Putamen (tissue), 1 donor: Measurements from ENCODE around the gene SMIM13.

ENCODE experiments used
- DNase-seq: peaks from one replicate; pipeline ENCODE4 v3.0.0-alpha.2; 2016; ENCODE audit warnings: low spot score

The SMIM13 gene

GRCh38 chr6:11093626-11094410 is at the start of gene SMIM13:
SMIM13 (plus strand) TSS chr6:11093834; CDS start chr6:11094314, 480 bp downstream.
- DNase-seq, result peak; percentile 98

- DNase-seq, result no peak
These were observed 49.5 kb upstream of the SMIM13 start, which contains the start of gene ELOVL2 for GRCh38 chr6:11043961-11044711. ELOVL2 (minus strand) TSS chr6:11044305; CDS start chr6:11044230, 75 bp downstream.

GRCh38 chr6:11044712-11045167 is 48.9 kb upstream of the SMIM13 start:
- DNase-seq, result no peak

- DNase-seq, result no peak
These were observed 42.9 kb upstream of the SMIM13 start for GRCh38 chr6:11050731-11051130.

- no peak for DNase-seq
These were observed 40.3 kb upstream of the SMIM13 start for GRCh38 chr6:11053307-11053706.

- DNase-seq, result no peak
These were observed 38.9 kb upstream of the SMIM13 start for GRCh38 chr6:11054722-11055121.

- DNase-seq, result no peak
These were observed 38.5 kb upstream of the SMIM13 start for GRCh38 chr6:11055127-11055627.

GRCh38 chr6:11056871-11057270 is 36.8 kb upstream of the SMIM13 start:
- DNase-seq, result no peak

GRCh38 chr6:11058406-11058805 is 35.2 kb upstream of the SMIM13 start:
- DNase-seq, result no peak

- no peak for DNase-seq
These were observed 31.6 kb upstream of the SMIM13 start for GRCh38 chr6:11062083-11062482.

- DNase-seq, result no peak
These were observed 30.9 kb upstream of the SMIM13 start for GRCh38 chr6:11062715-11063114.

- DNase-seq, result no peak
These were observed 28.8 kb upstream of the SMIM13 start for GRCh38 chr6:11064836-11065235.

GRCh38 chr6:11065436-11066202 is 28.0 kb upstream of the SMIM13 start:
- no peak for DNase-seq

- no peak for DNase-seq
These were observed 26.9 kb upstream of the SMIM13 start for GRCh38 chr6:11066505-11067347.

GRCh38 chr6:11067348-11067747 is 26.3 kb upstream of the SMIM13 start:
- no peak for DNase-seq

- no peak for DNase-seq
These were observed 23.9 kb upstream of the SMIM13 start for GRCh38 chr6:11069760-11070159.

- DNase-seq, result no peak
These were observed 21.5 kb upstream of the SMIM13 start for GRCh38 chr6:11072101-11072500.

GRCh38 chr6:11076540-11076939 is 17.1 kb upstream of the SMIM13 start:
- DNase-seq, result no peak

GRCh38 chr6:11078266-11078665 is 15.4 kb upstream of the SMIM13 start:
- DNase-seq, result no peak

- no peak for DNase-seq
These were observed 13.3 kb upstream of the SMIM13 start for GRCh38 chr6:11080296-11080695.

GRCh38 chr6:11083491-11083890 is 10.1 kb upstream of the SMIM13 start:
- DNase-seq, result no peak
